Right atrium auricular region (tissue), 2 donors: Measurements from ENCODE around the gene TULP1. TPM values are rescaled to one million over a fixed set of nuclear protein-coding genes. Genes with fewer than 3 reads are reported as not detected.

Source experiments
- DNase-seq: peaks from one replicate; pipeline ENCODE4 v3.0.0-alpha.2; 2019; ENCODE audit warnings: low spot score
- H3K27ac ChIP-seq, 2 donors: fragments of 200-600 bp; sonication (generic); 1 replicate in 1 of 2; 2 replicates in 1 of 2; pipeline ENCODE4 v1.5.1; 2016 to 2019
- H3K27me3 ChIP-seq, 2 donors: fragments of 200-600 bp; sonication (generic); one replicate each; pipeline versions ENCODE4 v1.5.1 to v1.6.0; 2017 to 2019
- H3K36me3 ChIP-seq: fragments of 200-600 bp; sonication (generic); one replicate; pipeline ENCODE4 v1.5.1; 2016
- H3K4me1 ChIP-seq, 2 donors: fragments of 200-600 bp; sonication (generic); one replicate each; pipeline versions ENCODE4 v1.5.1 to v1.6.0; 2017 to 2019
- H3K4me3 ChIP-seq, 2 donors: fragments of 200-600 bp; sonication (generic); 1 replicate in 1 of 2; 2 replicates in 1 of 2; pipeline ENCODE4 v1.5.1; 2017 to 2019; ENCODE audit warnings: mild to moderate bottlenecking in 1 of 2, moderate library complexity in 1 of 2
- H3K9me3 ChIP-seq, 2 donors: fragments of 200-600 bp; sonication (generic); one replicate each; pipeline ENCODE4 v1.5.1; 2019
- CTCF ChIP-seq, 2 donors: fragments of 200-600 bp; sonication (generic); IDR thresholded peaks; one replicate each; pipeline ENCODE4 v1.5.1; 2019; ENCODE audit warnings: antibody characterized with exemption in 2 of 2
- total RNA-seq, 2 donors: library from RNA; depleted of rRNA; stranded (reverse); fragments of >200 nt; gene quantifications; one replicate each; pipeline ENCODE4 v1.1.0, GENCODE V29; 2016

Gene TULP1
- total RNA-seq, 2 donors from 2014 or later: not detected

- no peak overlapping the region for H3K4me3 ChIP-seq
- DNase-seq: no peak
- peaks cover 0 to 50% of the 10 kb centered on the region in 2 donors for H3K4me1 ChIP-seq
- H3K36me3 ChIP-seq: peaks cover 25% of the 10 kb centered on the region
- no peaks in the 10 kb centered on the region for H3K9me3 ChIP-seq
- no peaks in the 10 kb centered on the region for H3K27me3 ChIP-seq
- no peak for TF ChIP-seq CTCF (IDR thresholded peaks at IDR 0.05)
- H3K27ac ChIP-seq: no peak overlapping the region
Measured at GRCh38 chr6:35483490-35483889, 29.2 kb downstream of the TULP1 start.

- H3K9me3 ChIP-seq: no peaks in the 10 kb centered on the region
- H3K4me3 ChIP-seq: no peak overlapping the region
- H3K36me3 ChIP-seq: peaks cover 30% of the 10 kb centered on the region
- no peaks in the 10 kb centered on the region for H3K27me3 ChIP-seq
- DNase-seq: no peak
- H3K4me1 ChIP-seq: peaks cover 0 to 46% of the 10 kb centered on the region in 2 donors
- no peak for TF ChIP-seq CTCF (IDR thresholded peaks at IDR 0.05)
- H3K27ac ChIP-seq: no peak overlapping the region
Measured at GRCh38 chr6:35483062-35483461, 29.6 kb downstream of the TULP1 start.

GRCh38 chr6:35481226-35481625 is 31.5 kb downstream of the TULP1 start:
- Histone ChIP-seq H3K36me3 (peaks cover 37% of the 10 kb centered on the region), H3K9me3 (no peaks in the 10 kb centered on the region), H3K27ac (peak overlapping the region in 1 of 2 donors; percentile 4), H3K4me1 (peaks cover 0 to 30% of the 10 kb centered on the region in 2 donors), H3K4me3 (no peak overlapping the region), H3K27me3 (no peaks in the 10 kb centered on the region)
- TF ChIP-seq CTCF (IDR thresholded peaks at IDR 0.05): no peak
- no peak for DNase-seq

- peaks cover 43% of the 10 kb centered on the region for H3K36me3 ChIP-seq
- no peak overlapping the region for H3K27ac ChIP-seq
- no peaks in the 10 kb centered on the region for H3K9me3 ChIP-seq
- no peaks in the 10 kb centered on the region for H3K27me3 ChIP-seq
- no peak overlapping the region for H3K4me3 ChIP-seq
- DNase-seq: no peak
- no peak for TF ChIP-seq CTCF (IDR thresholded peaks at IDR 0.05)
- H3K4me1 ChIP-seq: peaks cover 0 to 19% of the 10 kb centered on the region in 2 donors
Measured at GRCh38 chr6:35480176-35480575, 32.5 kb downstream of the TULP1 start.

GRCh38 chr6:35478259-35478658 is 34.4 kb downstream of the TULP1 start:
- Histone ChIP-seq H3K27me3 (no peaks in the 10 kb centered on the region), H3K9me3 (no peaks in the 10 kb centered on the region), H3K36me3 (peaks cover 42% of the 10 kb centered on the region), H3K4me1 (peaks cover 0 to 13% of the 10 kb centered on the region in 2 donors), H3K4me3 (no peak overlapping the region), H3K27ac (no peak overlapping the region)
- TF ChIP-seq CTCF (IDR thresholded peaks at IDR 0.05): no peak
- DNase-seq: no peak

GRCh38 chr6:35477551-35478179 is 35.0 kb downstream of the TULP1 start:
- Histone ChIP-seq H3K27ac (no peak overlapping the region), H3K4me1 (peaks cover 0 to 13% of the 10 kb centered on the region in 2 donors), H3K4me3 (no peak overlapping the region), H3K36me3 (peaks cover 47% of the 10 kb centered on the region), H3K9me3 (no peaks in the 10 kb centered on the region), H3K27me3 (no peaks in the 10 kb centered on the region)
- no peak for DNase-seq
- no peak for TF ChIP-seq CTCF (IDR thresholded peaks at IDR 0.05)
